NCI-H1694 (cell line): Measurements from ENCODE around the gene MORN3.
"Not testable (repeated sequence)": the region's sequence is repeated elsewhere in the genome, so short reads cannot be mapped to it uniquely, and the experiment has no call there.

Source experiments
- DNase-seq: peaks from one replicate; lab custom pipeline; 2025; lab: John Stamatoyannopoulos, UW

The MORN3 gene

DNA sequence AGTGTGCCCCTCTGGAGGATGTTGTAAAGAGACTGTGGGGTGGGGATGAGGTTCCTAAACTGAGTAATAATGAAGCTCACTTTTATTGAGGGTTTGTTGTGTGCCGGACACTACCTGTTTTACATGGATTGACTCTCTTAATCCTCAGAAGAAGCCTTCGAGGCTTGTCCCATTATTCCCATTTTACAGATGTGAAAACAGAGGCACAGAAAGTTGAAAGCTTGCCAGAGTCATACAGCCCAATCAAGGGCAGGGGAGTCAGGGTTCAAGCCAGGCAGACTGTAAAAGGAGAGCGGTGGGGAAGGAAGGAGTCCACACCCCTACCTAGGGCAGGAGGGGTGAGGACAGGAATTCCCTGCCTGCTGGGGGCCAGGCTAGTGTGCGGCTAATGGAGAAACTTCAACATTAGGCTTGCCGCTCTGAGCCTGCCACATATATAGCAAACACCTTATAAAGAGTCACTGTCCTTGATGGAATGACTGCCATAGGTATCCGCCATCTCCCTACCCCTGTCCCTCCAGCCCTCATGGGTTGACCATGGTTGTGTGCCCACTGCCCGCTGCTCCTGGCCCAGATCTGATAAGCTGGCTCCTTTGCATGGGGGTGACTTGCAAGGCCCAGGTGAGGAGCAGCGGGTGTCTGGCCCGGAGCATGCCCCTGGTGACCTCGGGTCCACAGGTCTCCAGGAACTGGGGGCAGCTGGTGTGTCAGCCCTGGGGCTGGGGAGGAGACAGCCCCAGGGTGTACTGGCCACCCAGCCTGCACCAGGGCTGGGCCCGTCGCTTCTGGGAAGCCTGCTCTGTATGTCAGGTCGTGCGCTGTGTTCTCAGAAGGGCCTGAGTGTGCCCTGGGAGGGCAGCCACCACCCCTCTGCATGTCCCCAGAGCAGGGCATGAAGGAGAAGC is 30.9 kb downstream of the MORN3 start:
- DNase-seq = no peak

DNA sequence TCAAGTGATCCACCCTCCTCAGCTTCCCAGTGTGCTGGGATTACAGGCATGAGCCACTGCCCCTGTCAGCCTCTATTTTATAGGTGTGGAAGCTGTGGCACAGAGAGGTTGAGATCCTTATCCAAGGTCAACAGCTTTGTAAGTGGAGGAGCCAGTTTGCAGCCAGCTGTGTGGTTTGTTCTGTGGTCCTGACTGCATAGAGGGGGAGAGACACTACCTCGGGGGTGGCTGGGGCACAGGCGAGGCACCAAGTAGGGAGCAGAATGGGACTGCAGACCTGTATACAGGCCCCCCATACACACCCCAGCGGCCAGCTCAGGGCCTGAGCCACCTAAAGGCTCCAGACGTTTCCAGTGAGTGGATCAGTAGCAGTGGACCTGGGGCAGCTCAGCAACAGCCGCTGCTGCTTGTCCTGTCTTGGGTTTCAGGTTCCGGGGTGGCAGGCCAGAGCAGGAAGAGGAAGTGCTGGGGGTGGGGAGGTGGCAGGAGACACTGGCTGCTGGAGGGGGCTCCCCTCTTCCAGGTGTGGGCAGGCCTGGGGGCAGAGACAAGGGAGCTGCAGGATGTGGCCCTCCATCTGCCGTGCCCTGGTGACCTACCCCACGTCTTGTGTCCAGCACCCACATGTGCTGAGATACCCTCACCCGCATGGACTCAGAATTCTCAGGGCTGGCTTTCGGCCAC is 32.1 kb downstream of the MORN3 start:
- no peak for DNase-seq

DNA sequence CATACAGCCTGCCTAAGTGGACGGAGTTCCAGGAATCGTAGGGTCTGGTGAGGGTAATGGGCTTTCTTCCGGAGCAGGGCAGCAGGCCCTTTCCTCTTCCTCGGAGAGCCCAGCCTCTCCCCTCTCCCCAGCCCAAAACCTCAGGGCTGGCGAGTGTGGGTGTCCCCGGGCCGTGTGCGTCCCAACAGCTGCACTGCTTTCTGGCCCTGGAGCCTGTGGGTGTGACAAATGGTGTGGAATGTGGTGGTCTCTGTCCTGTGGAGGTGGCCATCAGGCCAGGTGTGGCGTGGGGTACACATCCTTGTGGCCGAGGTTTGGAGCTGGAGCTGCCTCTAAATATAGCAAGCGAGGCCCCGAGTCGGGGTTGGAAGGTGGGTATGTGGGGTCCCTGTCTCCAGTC is 34.6 kb downstream of the MORN3 start:
- DNase-seq = no peak

DNA sequence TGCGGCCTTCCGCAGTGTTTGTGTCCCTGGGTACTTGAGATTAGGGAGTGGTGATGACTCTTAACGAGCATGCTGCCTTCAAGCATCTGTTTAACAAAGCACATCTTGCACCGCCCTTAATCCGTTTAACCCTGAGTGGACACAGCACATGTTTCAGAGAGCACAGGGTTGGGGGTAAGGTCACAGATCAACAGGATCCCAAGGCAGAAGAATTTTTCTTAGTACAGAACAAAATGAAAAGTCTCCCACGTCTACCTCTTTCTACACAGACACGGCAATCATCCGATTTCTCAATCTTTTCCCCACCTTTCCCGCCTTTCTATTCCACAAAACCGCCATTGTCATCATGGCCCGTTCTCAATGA is 35.6 kb downstream of the MORN3 start:
- not testable (repeated sequence) for DNase-seq

DNA sequence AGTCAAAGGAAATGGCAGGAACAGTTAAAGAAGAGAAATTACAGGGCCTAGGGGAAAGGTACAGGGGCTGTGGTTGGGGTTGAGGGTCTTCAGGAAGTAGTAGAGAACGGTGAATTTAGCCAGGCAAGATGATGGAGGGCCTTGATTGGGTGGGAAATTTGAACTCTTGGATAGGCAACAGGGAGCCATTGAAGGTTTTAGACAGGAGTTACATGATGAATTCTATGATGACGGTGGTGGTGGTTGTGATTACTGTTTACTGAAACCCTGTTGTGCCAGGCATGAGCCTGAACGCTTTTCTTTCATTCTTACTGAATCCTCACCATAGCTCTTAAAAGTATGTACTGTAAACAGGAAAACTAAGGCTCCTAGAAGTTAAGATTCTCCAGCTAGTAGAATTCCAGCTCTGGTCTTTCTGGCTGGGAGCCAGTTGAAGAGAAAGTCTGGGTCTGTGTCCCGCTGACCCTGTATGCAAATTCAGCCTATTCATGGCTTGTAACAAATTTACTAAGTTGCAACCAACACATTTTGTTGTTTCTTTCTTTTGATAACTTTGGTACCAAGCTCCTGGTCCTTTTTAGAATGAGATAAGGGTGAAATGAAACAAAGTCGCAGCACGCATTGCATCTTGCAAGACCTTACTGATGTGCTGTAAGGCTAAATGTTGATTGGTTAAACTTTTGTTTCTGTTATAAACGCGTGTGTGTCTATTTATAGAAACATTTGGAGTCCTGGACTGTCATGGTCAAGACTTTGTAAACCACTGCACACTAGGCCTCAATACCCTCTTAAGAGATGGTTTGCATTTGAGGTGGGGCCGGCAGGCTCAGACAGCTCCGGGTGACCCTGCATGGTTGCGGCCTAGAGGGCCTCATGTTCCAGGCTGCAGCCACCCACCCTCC is 37.1 kb downstream of the MORN3 start:
- no peak for DNase-seq

DNA sequence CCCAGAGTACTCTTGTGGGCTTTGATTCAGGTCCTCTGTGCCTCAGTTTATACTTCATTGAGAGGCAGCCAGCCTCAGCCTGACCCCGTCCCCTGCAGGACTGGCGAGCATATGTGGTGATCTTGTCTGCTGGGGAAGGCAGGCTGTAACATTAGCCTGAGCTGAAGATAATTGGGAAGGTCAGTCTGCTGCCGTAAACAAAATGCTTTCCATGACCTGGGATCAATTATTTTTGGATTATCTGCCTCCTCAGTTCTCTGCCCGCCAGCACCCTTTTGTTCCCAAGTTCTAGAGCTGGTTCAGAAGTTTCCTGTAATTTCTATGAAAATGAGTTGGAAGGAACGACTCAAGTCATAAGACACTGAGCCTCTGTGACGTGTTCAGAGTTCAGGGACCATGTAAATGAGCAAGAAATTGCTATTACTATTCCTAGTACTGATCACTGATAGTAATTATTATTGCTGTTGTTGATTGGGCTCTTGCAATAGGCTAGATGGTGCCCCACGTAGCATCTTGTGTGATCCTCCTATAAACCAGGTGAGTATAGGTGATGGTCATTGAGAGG is 38.6 kb downstream of the MORN3 start:
- DNase-seq = no peak

DNA sequence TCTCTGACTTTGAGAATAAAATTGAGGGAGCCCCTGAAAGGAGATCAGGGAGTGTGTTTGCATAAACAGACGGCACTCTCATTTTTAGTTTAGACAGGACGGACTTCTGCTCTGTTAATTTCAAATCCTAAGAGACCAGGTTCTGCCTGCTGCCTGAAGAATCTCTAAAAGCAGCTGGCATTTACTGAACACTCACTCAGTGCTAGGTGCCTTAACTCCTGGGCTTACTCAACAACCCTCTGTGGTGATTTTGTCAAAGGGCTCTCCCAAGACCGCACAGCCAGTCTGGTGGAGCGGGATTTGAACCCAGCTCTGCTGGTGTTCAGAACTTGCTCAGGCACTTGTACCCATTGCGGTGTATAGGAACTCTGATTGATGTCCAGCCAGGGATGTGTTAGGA is 40.9 kb downstream of the MORN3 start:
- DNase-seq = no peak

DNA sequence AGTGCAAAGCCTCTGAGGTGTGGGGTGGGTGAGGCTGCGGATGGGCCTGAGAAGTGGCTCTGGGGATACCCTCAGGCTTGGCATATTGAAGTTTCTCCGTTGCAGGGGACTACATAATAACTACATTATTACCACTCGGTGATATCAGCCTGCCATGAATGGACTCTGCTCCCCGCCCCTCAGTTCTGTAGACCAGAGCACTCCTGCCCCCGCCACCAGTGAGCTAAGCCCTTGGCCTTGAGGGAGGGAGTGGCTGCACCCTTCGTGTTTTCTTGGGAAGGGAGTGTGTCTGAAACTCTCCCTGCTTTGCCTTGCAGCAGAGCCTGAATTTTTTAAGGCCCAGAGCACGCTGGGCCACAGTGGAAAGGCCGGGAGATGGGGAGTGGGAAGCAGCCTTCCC is 41.4 kb downstream of the MORN3 start:
- DNase-seq = no peak

DNA sequence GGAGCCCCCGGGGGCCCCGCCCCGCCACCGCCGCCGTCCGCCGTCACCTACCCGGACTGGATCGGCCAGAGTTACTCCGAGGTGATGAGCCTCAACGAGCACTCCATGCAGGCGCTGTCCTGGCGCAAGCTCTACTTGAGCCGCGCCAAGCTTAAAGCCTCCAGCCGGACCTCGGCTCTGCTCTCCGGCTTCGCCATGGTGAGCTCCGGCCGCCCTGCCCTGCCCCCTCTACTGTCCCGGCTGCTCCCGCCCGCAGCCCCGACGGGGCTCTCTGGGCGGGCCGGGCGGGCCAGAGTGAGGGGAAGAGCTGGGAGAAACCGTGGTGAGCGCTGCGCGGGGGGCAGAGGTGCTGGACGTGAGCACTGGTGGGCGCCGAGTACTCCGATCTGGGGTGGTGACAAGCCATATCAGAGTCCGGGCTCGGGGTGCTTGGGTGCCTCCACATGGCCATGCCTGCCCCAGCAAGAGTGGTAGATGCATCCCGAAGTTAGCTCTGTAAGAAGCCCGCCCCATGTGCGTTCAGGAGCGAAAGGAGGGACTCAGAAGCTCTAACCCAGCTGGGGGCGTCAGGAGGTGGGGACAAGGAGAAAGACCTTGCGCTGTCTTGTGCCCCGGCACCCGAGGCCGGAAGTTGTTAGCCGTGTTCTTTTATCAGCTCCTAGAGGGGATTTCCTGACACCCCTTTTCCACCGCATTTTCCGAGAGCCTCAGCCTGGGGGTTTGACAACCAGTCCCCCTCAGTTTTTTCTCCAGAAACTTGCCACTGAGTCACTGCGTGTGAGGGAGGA is 42.4 kb downstream of the MORN3 start:
- DNase-seq = no peak

DNA sequence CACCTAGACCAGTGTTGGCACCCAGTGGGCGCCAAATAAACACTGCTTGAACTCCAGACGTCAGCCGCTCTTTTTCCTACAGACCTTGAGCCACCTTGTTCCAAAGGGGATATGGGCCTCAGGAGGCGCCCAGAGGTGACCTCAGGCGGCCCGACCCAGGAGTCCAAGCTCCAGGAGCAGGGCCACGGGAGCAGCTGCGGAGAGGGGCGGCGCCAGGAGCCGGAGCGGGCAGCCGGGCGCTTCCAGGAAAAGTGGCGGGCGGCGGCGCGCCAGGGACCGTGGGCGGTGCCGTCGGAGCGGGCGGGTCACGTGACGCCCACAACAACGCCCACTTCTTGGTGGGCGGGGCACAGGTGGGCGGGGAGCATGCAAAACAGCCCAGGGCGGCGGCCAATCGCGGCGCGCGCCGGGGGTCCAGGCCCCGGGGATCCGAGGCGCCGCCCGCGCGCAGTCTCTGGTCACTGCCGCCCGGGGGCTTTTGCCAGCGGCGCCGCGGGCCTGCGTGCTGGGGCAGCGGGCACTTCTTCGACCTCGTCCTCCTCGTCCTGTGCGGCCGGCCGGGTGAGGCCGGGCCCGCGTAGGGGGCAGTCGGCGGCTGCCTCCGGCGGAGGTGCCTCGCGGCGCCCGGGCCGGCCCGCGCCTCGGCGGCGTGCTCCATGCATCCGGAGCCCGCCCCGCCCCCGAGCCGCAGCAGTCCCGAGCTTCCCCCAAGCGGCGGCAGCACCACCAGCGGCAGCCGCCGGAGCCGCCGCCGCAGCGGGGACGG is 43.2 kb downstream of the MORN3 start, which contains the start of gene ORAI1:
Gene ORAI1 (plus strand): TSS at position 444 of the 766 bp plus-strand sequence.
- DNase-seq = peak; percentile 65

DNA sequence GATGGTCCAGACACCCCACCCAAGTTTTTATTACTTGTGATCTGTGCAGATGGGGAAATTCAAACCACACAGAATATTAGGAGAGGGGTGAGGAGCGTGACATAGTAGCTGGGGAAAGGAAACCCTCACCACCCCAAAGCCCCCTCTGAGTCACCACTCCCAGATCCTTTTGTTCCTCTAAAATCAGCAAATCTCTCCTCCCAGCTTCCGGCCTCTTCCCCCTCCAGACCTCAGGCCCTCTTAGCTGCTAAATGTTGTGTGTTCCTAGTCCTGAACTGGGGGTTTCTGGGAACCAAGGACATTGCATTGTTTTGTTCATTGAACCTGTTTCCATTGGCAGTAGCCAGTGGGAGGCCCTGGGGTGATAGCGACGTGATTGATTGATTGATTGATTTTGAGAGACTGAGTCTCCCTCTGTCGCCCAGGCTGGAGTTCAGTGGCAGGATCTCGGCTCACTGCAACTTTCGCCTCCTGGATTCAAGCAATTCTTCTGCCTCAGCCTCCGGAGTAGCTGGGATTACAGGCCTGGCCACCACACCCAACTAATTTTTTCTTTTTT is 49.0 kb downstream of the MORN3 start:
- DNase-seq = no peak

DNA sequence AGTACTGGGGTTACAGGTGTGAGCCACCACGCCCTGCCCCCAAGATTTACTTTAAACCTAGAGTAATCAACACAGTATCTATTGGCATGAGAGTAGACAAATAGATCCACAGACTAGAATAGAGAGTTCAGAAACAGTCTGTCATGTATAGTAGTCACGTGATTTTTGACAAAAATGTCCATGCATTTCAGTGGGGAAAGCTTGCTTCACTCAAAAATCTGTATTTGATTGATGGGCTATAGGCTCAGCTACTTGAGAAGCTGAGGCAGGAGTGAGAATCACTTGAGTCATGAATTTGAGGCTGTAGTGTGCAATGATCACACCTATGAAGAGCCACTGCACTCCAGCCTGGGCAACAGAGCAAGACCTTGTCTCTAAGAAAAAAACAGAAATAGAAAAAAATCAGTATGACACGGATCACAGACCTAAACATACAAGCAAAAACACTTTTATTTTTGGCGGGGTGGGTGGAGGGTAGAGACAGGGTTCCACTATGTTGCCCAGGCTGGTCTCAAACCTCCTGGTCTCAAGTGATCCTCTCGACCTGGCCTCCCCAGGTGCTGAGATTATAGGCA is 50.7 kb downstream of the MORN3 start:
- no peak for DNase-seq

DNA sequence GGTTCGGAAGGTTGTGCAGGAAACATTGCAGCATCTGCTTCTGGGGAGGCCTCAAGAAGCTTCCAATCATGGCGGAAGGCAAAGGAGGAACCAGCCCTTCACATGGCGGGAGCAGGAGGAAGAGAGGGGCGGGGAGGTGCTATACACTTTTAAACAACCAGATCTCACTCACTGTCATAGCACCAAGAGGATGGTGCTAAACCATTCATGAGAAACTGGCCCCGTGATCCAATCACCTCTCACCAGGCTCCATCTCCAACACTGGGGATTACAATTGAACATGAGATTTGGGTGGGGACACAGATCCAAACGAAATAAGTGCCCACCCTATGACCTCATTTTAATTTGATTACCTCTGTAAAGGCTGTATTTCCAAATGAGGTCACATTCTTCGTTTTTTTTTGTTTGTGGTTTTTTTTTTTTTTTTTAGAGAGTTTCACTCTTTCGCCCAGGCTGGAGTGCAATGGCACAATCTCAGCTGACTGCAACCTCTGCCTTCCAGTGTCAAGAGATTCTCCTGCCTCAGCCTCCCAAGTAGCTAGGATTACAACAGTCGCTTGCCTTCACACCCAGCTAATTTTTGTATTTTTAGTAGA is 54.5 kb downstream of the MORN3 start:
- no peak for DNase-seq

DNA sequence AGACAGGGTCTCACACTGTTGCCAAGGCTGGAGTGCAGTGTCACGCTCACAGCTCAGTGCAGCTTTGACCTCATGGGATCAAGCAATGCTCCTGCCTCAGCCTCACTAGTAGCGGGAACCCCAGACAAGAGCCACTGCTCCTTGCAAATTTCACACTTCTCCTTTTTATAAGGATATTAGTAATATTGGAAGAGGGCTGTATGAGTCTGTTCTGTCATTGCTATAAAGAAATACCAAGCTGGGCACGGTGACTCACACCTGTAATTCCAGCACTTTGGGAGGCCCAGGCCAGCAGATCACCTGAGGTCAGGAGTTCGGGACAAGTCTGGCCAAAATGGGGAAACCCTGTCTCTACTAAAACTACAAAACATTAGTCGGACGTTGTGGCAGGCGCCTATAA is 56.0 kb downstream of the MORN3 start:
- DNase-seq = no peak

DNA sequence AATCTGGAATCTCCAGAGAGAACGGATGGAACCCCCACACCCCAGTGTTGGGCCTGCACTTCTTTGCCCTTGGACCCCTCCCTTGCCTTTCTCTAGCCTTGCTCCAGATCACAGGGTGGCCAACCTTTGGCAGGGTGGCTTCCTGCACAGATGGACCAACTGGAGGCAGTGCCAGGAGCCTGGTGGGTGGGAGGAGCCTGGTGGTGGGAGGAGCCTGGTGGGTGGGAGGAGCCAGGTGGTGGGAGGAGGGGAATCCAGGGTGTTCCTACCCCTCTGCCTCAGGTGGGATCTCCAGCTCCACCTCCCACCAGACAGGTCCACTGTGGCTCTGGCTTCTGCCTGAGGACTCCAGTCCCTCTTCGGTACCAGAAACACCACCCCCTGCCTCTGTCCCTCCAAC is 58.1 kb downstream of the MORN3 start:
- no peak for DNase-seq

DNA sequence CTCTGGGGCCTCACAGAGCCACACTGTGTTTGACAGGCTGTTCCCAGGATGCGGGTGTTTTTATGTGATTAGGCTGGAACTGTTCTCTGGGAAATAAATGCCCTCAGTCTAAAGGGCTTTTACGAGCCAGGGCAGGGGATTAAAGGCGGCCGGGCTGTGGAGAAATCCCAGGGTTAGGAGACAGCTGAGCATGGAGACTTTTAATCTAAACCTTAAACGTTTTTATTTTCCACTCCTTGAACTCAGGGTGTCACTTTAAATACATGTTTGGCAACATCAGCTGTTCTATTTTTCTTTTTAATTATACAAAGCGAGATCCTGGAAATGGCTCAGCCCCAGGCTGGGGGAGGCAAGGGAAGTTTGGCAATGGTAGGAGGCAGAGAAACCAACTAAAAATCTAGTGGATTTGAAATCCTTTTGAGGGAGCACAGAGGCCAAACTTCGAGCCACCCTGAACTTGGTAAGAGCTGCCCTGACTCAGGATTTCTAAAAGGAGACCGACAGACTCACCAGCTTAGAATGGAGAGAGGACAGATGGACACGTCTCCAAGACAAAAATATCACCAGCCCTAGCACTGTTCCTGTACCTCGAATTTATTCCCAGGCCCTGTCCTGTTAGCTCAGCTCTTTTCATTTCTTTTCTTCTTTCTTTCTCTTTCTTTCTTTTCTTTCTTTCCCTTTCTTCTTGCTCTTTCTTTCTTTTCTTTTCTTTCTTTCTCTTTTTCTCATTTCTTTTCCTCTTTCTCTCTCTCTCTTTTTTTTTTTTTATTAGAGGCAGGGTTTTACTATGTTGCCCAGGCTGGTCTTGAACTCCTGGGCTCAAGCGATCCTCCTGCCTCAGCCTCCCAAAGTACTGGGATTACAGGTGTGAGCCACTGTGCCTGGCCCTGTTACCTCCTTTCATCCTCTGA is 59.0 kb downstream of the MORN3 start:
- DNase-seq = no peak

DNA sequence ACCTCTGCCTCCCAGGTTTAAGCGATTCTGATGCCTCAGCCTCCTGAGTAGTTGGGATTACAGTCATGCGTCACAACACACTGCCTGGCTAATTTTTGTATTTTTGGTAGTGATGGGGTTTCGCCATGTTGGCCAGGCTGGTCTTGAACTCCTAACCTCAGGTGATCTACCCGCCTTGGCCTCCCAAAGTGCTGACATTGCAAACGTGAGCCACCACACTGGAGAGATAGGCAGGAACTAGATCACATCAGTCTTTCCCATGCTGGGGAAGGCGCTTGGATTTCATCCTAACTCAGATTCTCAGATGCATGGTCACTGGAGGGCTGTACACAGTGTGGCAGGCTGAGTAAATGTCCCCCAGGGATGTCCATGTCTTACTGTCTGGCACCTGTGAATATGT is 61.2 kb downstream of the MORN3 start:
- no peak for DNase-seq

DNA sequence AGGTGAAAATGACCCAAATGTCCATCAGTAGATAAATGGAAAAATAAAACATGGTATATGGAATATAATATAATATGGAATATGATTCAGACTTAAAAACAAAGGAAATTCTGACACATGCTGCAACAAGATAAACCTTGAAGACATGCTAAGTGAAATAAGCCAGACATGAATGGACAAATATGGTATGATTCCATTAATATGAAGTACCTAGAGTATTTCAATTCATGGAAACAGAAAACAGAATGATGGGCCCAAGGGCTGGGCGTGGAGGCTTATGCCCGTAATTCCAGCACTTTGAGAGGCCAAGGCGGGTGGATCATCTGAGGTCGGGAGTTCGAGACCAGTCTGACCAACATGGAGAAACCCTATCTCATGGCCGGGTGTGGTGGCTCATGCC is 65.9 kb downstream of the MORN3 start:
- DNase-seq = no peak
